NB4 (cell line): ENCODE measurements around the gene MCTP2.
"Not testable (repeated sequence)": the region's sequence is repeated elsewhere in the genome, so short reads cannot be mapped to it uniquely, and the experiment has no call there.

Experiments used
- DNase-seq: peaks from one replicate; pipeline ENCODE4 v3.0.0; 2010; ENCODE audit warnings: low read depth
- H3K4me3 ChIP-seq: one replicate; pipeline ENCODE4 v1.5.1; 2011; ENCODE audit warnings: mild to moderate bottlenecking, low read depth, low read length, moderate library complexity
- MAX ChIP-seq: IDR thresholded peaks from 2 replicates; pipeline ENCODE4 v1.6.1; 2011; ENCODE audit warnings: low read depth, low read length
- MYC ChIP-seq: IDR thresholded peaks from 2 replicates; pipeline ENCODE4 v1.6.1; 2011; ENCODE audit warnings: low read depth, low read length
- POLR2A ChIP-seq: IDR thresholded peaks from 2 replicates; pipeline ENCODE4 v1.6.1; 2011; ENCODE audit warnings: mild to moderate bottlenecking; ENCODE audit not compliant: insufficient read length; ENCODE audit errors: extremely low read depth
- TF ChIP-seq, protein P1 (sequence below): IDR thresholded peaks from one replicate; pipeline ENCODE4 v1.5.1; 2012; ENCODE audit warnings: low read depth, low read length

MCTP2 gene

GRCh38 chr15:94252223-94252766 is 20.9 kb downstream of the MCTP2 start:
- TF ChIP-seq, protein P1, sequence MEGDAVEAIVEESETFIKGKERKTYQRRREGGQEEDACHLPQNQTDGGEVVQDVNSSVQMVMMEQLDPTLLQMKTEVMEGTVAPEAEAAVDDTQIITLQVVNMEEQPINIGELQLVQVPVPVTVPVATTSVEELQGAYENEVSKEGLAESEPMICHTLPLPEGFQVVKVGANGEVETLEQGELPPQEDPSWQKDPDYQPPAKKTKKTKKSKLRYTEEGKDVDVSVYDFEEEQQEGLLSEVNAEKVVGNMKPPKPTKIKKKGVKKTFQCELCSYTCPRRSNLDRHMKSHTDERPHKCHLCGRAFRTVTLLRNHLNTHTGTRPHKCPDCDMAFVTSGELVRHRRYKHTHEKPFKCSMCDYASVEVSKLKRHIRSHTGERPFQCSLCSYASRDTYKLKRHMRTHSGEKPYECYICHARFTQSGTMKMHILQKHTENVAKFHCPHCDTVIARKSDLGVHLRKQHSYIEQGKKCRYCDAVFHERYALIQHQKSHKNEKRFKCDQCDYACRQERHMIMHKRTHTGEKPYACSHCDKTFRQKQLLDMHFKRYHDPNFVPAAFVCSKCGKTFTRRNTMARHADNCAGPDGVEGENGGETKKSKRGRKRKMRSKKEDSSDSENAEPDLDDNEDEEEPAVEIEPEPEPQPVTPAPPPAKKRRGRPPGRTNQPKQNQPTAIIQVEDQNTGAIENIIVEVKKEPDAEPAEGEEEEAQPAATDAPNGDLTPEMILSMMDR = no peak
- TF ChIP-seq MYC (no peak), POLR2A (no peak), MAX (no peak)
- H3K4me3 ChIP-seq = no peak overlapping the region

GRCh38 chr15:94252906-94253491 is 21.6 kb downstream of the MCTP2 start:
- H3K4me3 ChIP-seq = no peak overlapping the region
- no peak for DNase-seq
- TF ChIP-seq, protein P1 = no peak
- no peak for TF ChIP-seq MAX
- TF ChIP-seq POLR2A = no peak
- no peak for TF ChIP-seq MYC

More at GRCh38 chr15:94252223-94252766, 20.9 kb downstream of the MCTP2 start:
- DNase-seq = no peak

- no peak overlapping the region for H3K4me3 ChIP-seq
- no peak for DNase-seq
- TF ChIP-seq POLR2A (no peak), MAX (no peak), MYC (no peak)
- TF ChIP-seq, protein P1 = no peak
Measured at GRCh38 chr15:94253742-94254141, 22.4 kb downstream of the MCTP2 start.

GRCh38 chr15:94255540-94255939 is 24.2 kb downstream of the MCTP2 start:
- no peak overlapping the region for H3K4me3 ChIP-seq
- no peak for DNase-seq
- TF ChIP-seq, protein P1 = no peak
- TF ChIP-seq MYC = no peak

- DNase-seq = no peak
- TF ChIP-seq POLR2A (no peak), MAX (no peak), MYC (no peak)
- TF ChIP-seq, protein P1 = no peak
- H3K4me3 ChIP-seq = no peak overlapping the region
Measured at GRCh38 chr15:94256511-94256910, 25.1 kb downstream of the MCTP2 start.

- DNase-seq = not testable (repeated sequence)
Measured at GRCh38 chr15:94257776-94258175, 26.4 kb downstream of the MCTP2 start.

More at GRCh38 chr15:94257776-94258175, 26.4 kb downstream of the MCTP2 start:
- not testable (repeated sequence) for H3K4me3 ChIP-seq
